Measurements from ENCODE around the gene CFAP410. TPM values are rescaled to one million over a fixed set of nuclear protein-coding genes. Genes with fewer than 3 reads are reported as not detected.
A peak's percentile ranks its signal among the peaks of the same experiment; 100 is the strongest.
"Not testable (repeated sequence)": the region's sequence is repeated elsewhere in the genome, so short reads cannot be mapped to it uniquely, and the experiment has no call there.

Gene CFAP410
- total RNA-seq, 1 experiment from 2014 or later = 11.0 TPM

DNA sequence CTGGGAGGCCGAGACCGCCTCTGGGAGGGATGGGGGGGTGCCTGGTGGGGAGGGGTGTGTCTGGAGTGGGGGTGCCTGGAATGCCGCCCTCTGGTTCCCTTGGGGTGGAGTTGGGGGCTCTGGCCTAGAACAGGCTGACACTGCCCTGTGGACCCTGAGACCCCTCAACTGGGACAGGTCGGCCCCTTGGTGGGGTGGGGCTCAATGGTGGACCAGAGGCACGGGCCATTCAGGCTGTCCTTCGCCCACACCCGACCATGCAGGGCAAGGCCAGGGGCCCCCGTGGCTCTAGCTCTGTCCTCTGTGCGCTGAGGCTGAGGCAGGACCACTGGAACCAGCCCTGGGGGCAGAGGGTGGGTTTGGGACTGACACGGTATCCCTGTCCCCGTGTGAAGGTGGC, 24.6 kb downstream of the CFAP410 start:
- in situ Hi-C loops (cut with HindIII; ENCODE audit: low pct_unique_long_range_greater_than_20kb, low sequenced_read_pairs) = no loop called here
- DNase-seq (ENCODE audit: low read depth, low spot score) = no peak

DNA sequence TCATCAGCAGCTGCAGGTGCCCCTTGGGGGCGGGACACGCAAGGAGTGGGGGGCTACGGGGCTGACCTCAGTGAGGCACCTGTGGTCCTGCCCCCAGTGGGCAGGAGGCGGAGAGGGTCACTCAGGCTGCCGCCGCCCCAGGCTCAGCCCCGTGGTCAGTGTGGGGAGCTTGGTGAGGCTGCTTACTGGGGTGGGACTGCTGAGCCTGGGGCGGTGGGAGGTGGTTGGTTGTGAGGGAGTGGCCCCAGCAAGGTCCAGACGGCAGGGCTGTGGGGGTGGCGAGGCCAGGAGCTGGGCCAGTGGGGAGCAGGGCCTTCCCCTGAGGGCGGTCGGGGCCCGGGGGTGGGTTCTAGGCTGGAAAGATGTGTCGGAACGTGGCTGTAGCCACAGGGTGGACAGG, 25.1 kb downstream of the CFAP410 start:
- no peak for DNase-seq (ENCODE audit: low read depth, low spot score)
- in situ Hi-C loops (cut with HindIII; ENCODE audit: low pct_unique_long_range_greater_than_20kb, low sequenced_read_pairs) = no loop called here

DNA sequence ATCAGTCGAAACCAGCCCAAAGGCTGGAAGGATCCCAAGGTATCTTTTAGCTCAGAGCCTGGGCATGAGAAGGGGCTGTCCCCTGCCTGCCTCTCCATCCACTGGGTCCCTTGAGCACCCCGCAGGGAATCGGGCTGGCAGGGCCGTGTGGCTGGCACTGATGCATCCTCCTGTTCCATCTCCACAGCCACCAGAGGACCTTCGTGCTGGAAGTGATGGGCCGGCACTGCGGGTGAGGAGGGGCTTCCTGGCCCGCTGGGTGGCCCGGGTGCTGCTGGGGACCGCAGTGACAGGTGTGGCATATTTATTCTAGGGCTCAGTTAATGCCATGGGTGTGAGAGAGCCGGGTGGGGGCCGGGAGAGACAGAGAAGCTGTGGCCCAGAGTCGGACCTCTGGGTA, 25.7 kb downstream of the CFAP410 start:
- in situ Hi-C loops (cut with HindIII; ENCODE audit: low pct_unique_long_range_greater_than_20kb, low sequenced_read_pairs) = no loop called here
- DNase-seq (ENCODE audit: low read depth, low spot score) = no peak

DNA sequence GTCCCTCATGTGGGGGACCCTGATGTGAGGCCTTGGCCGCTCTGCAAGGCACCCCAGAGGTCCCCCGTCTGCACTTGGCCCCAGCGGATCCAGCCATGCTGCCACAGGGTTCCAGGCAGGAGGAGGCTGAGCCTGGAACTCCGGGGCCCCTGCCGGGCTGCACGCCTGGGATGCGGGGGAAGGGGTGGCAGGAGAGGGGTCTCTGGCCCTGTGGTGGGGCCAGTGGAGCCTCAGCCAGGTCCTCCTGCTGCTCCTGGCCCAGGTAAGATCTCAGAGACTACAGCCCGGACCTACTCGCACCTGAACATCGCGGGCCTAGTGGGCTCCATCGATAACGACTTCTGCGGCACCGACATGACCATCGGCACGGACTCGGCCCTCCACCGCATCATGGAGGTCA, 26.5 kb downstream of the CFAP410 start:
- no peak for DNase-seq (ENCODE audit: low read depth, low spot score)
- in situ Hi-C loops (cut with HindIII; ENCODE audit: low pct_unique_long_range_greater_than_20kb, low sequenced_read_pairs) = no loop called here

DNA sequence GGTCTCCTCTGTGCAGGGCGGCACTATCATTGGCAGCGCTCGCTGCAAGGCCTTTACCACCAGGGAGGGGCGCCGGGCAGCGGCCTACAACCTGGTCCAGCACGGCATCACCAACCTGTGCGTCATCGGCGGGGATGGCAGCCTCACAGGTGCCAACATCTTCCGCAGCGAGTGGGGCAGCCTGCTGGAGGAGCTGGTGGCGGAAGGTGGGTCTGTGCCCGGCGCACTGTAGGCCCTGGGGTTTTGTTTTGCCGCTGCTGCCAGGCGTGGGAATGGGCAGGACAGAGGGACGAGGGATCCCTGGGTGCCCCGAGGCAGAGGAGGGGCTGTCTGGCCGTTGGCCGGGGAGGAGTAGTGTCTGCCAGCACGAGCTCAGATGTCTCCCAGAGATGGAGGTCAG, 27.1 kb downstream of the CFAP410 start:
- in situ Hi-C loops (cut with HindIII; ENCODE audit: low pct_unique_long_range_greater_than_20kb, low sequenced_read_pairs) = no loop called here
- DNase-seq (ENCODE audit: low read depth, low spot score) = no peak

DNA sequence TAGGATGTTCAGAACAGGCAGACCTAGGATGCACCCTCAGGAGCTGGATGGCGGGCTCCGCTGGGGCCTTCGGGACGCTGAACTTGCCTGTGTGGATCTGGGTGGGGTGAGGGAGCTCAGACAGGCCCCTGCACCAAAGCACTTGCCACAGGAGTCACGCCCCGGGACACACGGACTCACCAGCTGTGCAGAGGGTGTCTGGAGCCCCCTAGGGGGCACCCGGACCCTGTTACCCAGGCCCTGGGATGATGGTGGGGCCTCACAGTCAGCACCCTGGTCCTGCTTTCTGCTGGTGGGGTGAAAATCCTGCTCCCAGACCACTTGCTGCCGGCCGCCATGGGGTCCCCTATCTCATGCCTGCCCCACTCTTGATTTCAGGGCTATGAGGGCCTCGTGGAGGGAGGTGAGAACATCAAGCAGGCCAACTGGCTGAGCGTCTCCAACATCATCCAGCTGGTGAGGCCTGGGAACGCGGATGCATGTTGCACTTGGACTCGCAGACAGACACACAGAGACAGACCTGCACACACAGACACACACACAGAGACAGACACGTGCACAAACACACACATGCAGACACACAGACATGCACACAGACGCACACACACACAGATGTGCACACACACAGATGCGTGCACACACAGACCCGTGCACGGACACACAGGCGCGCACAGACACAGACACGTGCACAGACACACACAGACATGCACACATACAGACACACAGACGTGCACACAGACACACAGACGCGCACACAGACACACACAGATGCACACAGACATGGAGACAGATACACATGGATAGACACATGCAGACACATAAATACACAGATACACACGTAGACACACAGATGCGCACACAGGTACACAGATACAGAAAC, 28.3 kb downstream of the CFAP410 start:
- in situ Hi-C loops (cut with HindIII; ENCODE audit: low pct_unique_long_range_greater_than_20kb, low sequenced_read_pairs) = no loop called here
- no peak for DNase-seq (ENCODE audit: low read depth, low spot score)

DNA sequence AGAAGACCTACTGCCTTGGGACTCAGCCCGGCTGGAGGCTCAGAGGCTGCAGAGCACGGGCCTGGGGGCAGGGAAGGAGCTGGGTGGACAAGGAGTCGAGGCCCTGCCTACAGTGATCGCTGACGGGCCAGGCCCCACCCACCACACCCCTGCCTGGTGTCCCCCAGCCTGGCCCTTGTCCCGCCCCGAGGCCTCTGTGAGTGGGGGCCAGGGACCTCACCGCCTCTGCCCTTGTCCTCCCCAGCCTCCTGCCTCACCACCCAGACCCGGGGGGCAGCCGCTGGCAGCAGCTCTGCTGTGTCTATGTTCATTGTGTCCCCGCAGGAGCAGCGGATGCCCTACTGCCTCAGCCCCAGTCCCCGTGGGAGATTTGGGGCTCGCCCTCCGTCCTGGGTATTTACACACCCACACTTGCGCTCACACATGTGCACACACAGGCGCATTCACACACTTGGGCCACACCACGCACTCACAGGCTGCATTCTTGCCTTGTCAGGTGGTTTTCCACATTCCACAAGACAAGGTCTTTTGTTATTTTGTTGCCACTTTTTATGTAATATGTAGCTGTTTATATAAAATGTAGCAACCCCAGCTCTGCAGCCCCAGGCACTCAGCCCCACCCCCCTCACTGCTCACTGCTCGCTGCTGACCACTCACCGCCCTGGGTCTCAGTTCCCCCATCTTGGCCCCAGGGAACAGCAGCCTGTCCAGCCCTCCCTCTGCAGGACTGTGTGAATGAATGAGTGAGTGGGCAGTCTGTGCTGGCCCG, 32.1 kb downstream of the CFAP410 start:
- in situ Hi-C loops (cut with HindIII; ENCODE audit: low pct_unique_long_range_greater_than_20kb, low sequenced_read_pairs) = no loop called here
- DNase-seq (ENCODE audit: low read depth, low spot score) = no peak

DNA sequence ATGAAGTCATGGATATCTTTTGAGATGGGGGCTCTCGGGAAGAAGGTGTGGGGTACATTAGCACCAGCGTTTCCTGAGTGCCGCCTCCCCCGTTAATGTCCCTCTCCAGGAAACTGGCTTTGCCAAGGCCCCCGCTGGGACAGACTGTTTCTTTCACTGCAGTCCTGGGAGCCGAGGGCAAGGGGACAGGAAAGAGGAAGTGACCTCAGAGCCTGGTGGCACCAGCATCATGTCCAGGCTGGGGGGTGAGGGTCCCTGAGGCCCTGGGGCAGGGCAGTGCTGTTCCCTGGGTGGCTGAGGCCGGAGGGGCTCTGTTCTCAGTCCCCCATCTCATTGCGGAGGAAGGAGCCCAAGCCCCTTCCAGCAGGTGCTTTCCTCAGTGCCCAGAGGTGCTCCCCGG, 33.5 kb downstream of the CFAP410 start:
- in situ Hi-C loops (cut with HindIII; ENCODE audit: low pct_unique_long_range_greater_than_20kb, low sequenced_read_pairs) = no loop called here
- DNase-seq (ENCODE audit: low read depth, low spot score) = no peak

DNA sequence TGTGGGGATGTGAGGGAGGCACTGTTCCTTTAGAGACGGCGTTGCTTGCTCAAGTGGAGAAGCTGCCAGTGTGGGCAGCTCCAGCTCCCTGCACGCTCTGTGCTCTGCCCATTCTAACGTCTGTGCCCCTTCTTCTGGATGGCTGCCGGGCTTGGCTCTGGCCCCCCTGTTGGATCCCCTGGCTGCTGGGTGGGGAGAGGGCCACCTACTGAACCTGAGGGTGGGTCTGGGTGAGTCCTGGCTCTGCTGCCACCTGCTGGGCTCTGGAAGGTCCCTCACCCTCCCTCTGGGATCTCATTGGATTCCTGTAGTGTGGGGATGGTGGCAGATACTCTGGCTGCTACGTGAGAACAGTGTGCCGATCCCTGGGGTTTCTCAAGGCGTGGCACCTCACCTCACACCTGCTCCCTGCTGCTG, 34.3 kb downstream of the CFAP410 start:
- peak; percentile 54 for DNase-seq (ENCODE audit: low read depth, low spot score)
- in situ Hi-C loops (cut with HindIII; ENCODE audit: low pct_unique_long_range_greater_than_20kb, low sequenced_read_pairs) = no loop called here

DNA sequence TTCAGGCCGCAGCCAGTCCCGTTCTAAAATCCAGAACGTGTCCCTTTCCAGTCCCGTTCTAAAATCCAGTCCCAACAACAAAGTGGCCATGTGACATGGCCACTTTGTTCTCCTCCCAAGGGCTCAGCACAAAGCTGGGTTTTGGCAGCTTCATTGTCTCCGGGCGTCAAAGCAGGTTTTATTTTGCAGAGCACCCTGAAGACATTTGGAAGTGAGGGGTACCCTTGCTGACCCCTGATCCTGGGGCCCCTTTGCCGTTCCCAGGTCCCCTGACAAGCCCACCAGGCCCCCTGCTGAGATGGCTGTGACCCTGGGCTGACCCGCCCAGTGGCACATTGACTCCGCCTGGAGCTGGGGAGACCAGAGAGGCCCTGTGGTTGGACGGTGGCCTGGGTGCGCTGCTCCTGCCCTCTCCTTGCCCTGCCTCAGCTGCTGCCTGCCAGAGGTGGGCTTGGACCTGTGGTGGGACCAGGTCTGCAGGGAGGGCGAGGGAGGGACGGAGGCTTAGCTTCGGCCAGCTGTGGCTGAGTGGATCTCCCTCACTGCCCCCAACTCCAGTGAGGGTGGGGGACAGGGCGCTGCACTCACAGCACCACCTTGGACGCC, 35.1 kb downstream of the CFAP410 start:
- DNase-seq (ENCODE audit: low read depth, low spot score) = no peak
- in situ Hi-C loops (cut with HindIII; ENCODE audit: low pct_unique_long_range_greater_than_20kb, low sequenced_read_pairs) = no loop called here

DNA sequence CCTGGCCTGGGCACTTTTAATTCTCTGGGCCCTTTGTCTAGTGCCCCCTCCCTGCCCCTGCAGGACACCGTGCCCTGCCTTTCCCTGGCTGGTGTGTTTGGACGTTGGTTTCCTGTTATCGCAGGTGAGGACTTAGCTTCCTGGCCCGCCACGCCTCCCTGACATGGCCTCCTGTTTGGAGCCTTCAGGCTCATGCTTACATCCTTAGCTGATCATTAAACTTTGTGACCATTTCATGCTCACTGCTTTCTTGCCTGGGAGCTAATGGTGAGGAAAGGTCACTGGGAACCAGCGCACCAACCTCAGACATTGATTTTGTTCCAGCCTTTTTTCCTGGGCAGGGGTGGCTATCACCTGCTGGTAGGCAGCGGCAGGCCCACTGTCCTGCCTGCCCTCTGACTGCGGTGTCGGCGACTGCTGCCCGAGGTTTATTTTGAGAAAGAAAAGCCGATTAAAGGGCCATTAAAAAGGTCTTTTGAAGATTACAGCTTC, 35.7 kb downstream of the CFAP410 start:
- DNase-seq (ENCODE audit: low read depth, low spot score) = no peak
- in situ Hi-C loops (cut with HindIII; ENCODE audit: low pct_unique_long_range_greater_than_20kb, low sequenced_read_pairs) = no loop called here

DNA sequence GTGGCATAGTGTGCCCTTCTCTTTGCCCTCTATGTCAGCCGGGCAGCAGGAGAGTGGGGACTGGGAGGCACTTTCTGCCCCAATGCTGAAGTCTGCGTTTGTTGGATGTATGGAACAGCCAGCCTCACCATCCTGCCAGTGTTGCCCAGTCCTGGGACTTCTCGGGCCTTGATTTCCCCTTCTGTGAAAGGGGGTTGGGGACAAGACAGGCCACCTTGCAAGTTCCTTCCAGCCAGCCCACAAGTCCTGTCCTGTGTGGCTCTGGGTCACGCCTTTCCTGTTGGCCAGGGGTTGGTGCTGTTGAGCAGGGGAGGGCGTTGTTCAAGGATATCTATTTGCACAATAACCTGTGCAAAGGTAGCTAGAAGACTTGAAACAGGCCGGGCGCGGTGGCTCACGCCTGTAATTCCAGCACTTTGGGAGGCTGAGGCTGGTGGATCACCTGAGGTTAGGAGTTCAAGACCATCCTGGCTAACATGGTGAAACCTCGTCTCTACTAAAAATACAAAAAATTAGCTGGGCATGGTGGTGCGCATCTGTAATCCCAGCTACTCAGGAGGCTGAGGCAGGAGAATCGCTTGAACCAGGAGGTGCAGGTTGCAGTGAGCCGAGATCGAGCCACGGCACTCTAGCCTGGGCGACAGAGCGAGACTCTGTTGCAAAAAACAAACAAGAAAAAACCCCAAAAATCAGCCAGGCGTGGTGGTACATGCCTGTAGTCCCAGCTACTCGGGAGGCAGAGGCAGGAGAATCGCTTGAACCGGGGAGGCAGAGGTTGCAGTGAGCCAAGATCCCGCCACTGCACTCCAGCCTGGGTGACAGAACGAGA, 36.4 kb downstream of the CFAP410 start:
- in situ Hi-C loops (cut with HindIII; ENCODE audit: low pct_unique_long_range_greater_than_20kb, low sequenced_read_pairs) = not testable (repeated sequence)
- peak; percentile 12 for DNase-seq (ENCODE audit: low read depth, low spot score)

DNA sequence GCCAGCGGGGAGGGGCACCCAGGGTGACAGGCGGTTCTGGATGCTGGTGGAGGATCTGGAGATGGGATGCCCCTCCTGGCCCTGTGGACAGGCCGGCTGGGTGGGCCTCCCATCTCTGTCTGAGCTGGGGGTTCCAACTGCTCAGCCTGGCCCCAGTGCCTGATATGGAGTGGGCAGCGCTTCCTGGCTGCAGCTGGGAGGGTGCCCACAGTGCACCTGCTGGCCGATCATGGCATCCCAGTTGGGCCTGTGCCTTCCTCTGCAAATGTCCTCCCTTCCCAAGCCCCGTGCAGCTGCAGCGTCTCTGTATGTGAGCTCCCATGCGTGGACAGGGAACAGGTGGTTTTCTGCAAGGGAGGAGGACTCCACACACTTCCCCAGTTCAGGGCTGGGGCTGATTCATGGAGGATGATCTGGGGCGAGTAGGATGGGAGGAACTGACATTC, 37.2 kb downstream of the CFAP410 start:
- DNase-seq (ENCODE audit: low read depth, low spot score) = no peak
- in situ Hi-C loops (cut with HindIII; ENCODE audit: low pct_unique_long_range_greater_than_20kb, low sequenced_read_pairs) = no loop called here

DNA sequence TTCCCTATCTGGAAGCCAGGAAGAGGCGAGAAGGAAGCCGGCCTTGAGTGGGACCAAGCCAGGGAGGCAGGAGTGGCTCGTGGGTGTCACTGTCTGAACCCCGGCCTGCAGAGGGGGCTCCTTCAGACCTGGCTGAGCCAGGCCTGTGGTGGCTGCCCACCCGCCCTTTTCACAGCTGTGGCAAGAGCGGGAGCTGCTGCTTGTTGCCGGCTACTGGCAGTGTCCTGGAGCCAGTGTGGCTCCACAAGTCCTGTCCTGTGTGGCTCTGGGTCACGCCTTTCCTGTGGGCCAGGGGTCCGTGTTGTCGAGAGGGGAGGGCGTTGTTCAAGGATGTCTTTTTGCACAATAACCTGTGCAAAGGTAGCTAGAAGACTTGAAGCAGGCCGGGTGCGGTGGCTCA, 38.0 kb downstream of the CFAP410 start:
- no peak for DNase-seq (ENCODE audit: low read depth, low spot score)
- in situ Hi-C loops (cut with HindIII; ENCODE audit: low pct_unique_long_range_greater_than_20kb, low sequenced_read_pairs) = no loop called here

DNA sequence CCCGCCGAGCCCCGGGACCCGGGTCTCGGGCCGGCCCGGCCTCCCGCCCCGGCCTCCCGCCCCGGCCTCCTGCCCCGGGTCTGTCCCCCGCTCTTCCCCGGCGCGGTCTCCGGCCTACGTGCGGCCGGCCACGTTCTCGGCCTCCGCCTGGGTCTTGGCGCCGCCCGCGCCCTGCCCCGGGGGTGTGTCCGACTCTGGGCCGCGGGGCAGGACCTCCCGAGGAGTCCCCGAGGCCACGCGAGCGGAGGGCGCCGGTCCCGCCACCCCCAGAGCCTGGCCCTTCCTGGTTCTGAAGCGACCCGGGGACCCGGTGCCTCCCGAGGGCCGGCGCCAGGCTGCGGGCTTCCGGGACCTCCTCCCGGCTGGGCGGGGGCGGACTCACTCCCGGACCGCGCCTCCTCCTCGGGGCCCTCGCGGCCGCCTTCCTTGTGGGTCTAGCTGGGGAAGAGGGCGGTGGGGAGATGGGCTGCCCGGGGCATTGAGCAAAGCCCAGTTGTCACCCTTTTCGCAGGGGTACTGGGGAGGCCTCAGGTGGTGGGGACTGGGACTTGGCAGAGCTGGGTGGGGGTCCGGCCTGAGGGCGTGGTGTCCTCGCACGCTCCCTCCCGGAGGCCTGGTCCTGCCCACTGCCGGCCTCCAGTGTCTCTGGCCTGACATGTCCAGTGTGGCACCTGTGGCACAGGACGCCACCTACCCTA, 38.8 kb downstream of the CFAP410 start:
- in situ Hi-C loops (cut with HindIII; ENCODE audit: low pct_unique_long_range_greater_than_20kb, low sequenced_read_pairs) = no loop called here
- peak; percentile 41 for DNase-seq (ENCODE audit: low read depth, low spot score)

DNA sequence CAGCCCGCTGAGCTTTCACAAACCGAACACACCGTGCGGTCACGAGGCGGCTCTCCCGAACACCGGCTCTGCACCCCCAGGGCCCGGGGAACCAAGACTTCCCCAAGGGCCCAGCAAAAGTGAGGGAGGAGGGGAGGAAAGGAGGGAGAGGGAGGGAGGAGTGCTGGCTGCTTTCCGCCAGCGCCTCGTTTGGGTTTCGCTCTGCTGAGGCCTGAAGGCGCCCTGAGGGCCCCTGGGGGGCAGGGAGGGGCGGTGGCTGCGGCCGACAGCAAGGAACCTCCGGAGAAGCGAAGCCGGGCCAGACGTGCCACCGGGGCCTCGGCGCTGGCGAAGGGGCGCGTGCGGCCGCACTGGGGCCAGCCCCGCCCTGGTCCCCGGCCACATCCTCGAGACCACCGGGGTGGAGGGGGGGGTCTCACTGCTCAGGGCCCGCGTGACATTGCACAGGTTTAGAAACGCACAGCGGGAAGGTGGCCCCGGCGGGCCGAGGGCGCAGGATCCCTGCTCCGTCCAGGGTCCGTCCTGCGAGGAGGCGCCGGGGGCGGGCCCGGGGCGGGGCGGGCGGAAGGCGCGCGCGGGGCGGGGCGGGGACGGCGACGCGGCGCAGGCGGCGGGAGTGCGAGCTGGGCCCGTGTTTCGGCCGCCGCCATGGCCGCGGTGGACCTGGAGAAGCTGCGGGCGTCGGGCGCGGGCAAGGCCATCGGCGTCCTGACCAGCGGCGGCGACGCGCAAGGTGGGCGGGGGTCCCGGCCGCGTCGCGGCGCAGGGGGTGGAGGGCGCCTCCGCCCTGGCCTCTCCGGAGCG, 39.5 kb downstream of the CFAP410 start, which contains the start of gene PFKL:
PFKL (plus strand) TSS at position 596 of the 804 bp plus-strand sequence; CDS start at position 649, 53 bp downstream.
- peak; percentile 41 for DNase-seq (ENCODE audit: low read depth, low spot score)
- in situ Hi-C loops (cut with HindIII; ENCODE audit: low pct_unique_long_range_greater_than_20kb, low sequenced_read_pairs) = no loop called here

Measured in SK-MEL-5 (cell line).